ENCODE data around the gene NCKAP5. TPM values are rescaled to one million over a fixed set of nuclear protein-coding genes. Genes with fewer than 3 reads are reported as not detected.

Gene NCKAP5
- total RNA-seq, 1 experiment from 2014 or later = not detected

DNA sequence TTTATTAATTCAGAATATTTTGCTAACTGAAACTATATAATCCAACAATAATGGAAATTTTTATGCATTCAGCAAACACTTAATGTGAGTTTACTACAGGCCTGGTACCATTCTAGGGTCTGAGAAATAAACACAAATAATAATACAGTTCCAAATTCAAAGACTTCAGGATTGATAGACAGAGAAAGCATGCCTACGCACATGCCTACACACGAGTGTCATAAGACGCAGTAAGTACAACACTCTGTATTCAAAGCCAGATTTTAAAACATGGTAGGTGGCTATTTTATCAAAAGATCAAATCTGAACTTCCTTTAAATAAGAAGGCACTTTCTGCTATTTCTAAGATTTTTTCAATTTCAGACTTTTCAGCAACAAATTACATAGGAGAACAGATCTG is 346.9 kb downstream of the NCKAP5 start:
- Mint-ChIP-seq H3K4me3 (ENCODE audit: unreplicated experiment) (no peak overlapping the region), H3K27me3 (ENCODE audit: insufficient read depth, unreplicated experiment) (no peaks in the 10 kb centered on the region), H3K27ac (ENCODE audit: low read depth, unreplicated experiment) (no peak overlapping the region), H3K9me3 (ENCODE audit: unreplicated experiment) (no peaks in the 10 kb centered on the region), H3K4me1 (ENCODE audit: insufficient read depth, unreplicated experiment) (no peaks in the 10 kb centered on the region), H3K36me3 (ENCODE audit: insufficient read depth, unreplicated experiment) (peaks cover 6% of the 10 kb centered on the region)
- intact Hi-C loops (cut with micrococcal nuclease) = no loop called here
- ChIA-PET POLR2A (no interaction called here), CTCF (no interaction called here)
- no TSS peak for BruUV-seq (replicated peaks)
- DNase-seq (ENCODE audit: unreplicated experiment) = no peak
- TF ChIP-seq CTCF (IDR thresholded peaks at IDR 0.05; ENCODE audit: unreplicated experiment) = no peak

DNA sequence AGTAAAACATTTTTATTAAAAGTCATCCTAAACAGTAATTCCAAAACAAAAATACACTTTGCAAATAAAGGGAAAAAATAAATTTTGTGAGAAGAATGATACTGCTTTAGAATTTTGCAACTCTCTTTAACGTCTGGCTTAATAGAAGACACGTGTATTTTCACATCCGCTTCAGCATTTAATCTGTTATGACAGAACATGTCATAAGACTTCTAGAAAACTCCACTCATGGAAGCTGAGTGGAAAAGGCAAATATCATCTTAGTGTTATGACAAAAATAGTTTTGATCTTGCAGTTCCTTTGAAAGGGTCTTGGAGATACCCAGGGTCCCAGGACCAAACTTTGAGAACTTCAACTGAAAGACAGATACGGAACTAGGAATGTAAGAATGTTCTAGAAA is 350.1 kb downstream of the NCKAP5 start:
- no peaks in the 10 kb centered on the region for H3K4me1 Mint-ChIP-seq (ENCODE audit: insufficient read depth, unreplicated experiment)
- no peak for TF ChIP-seq CTCF (IDR thresholded peaks at IDR 0.05; ENCODE audit: unreplicated experiment)
- ChIA-PET POLR2A (no interaction called here), CTCF (no interaction called here)
- no peak for DNase-seq (ENCODE audit: unreplicated experiment)
- no peak overlapping the region for H3K4me3 Mint-ChIP-seq (ENCODE audit: unreplicated experiment)
- H3K27ac Mint-ChIP-seq (ENCODE audit: low read depth, unreplicated experiment) = no peak overlapping the region
- no peaks in the 10 kb centered on the region for H3K36me3 Mint-ChIP-seq (ENCODE audit: insufficient read depth, unreplicated experiment)
- BruUV-seq (replicated peaks) = no TSS peak
- intact Hi-C loops (cut with micrococcal nuclease) = no loop called here
- peaks cover 11% of the 10 kb centered on the region for H3K9me3 Mint-ChIP-seq (ENCODE audit: unreplicated experiment)
- no peaks in the 10 kb centered on the region for H3K27me3 Mint-ChIP-seq (ENCODE audit: insufficient read depth, unreplicated experiment)

- no TSS peak for BruUV-seq (replicated peaks)
- Mint-ChIP-seq H3K4me3 (ENCODE audit: unreplicated experiment) (no peak overlapping the region), H3K4me1 (ENCODE audit: insufficient read depth, unreplicated experiment) (no peaks in the 10 kb centered on the region), H3K27ac (ENCODE audit: low read depth, unreplicated experiment) (no peak overlapping the region), H3K27me3 (ENCODE audit: insufficient read depth, unreplicated experiment) (no peaks in the 10 kb centered on the region), H3K9me3 (ENCODE audit: unreplicated experiment) (peaks cover 11% of the 10 kb centered on the region), H3K36me3 (ENCODE audit: insufficient read depth, unreplicated experiment) (no peaks in the 10 kb centered on the region)
- ChIA-PET CTCF (no interaction called here), POLR2A (no interaction called here)
- intact Hi-C loops (cut with micrococcal nuclease) = no loop called here
- no peak for TF ChIP-seq CTCF (IDR thresholded peaks at IDR 0.05; ENCODE audit: unreplicated experiment)
- DNase-seq (ENCODE audit: unreplicated experiment) = no peak
These were observed 352.8 kb downstream of the NCKAP5 start for GRCh38 chr2:133215477-133215876.

GRCh38 chr2:133213651-133214050 is 354.6 kb downstream of the NCKAP5 start:
- Mint-ChIP-seq H3K4me1 (ENCODE audit: insufficient read depth, unreplicated experiment) (no peaks in the 10 kb centered on the region), H3K27me3 (ENCODE audit: insufficient read depth, unreplicated experiment) (no peaks in the 10 kb centered on the region)
- CTCF ChIA-PET = no interaction called here

More at GRCh38 chr2:133213651-133214050, 354.6 kb downstream of the NCKAP5 start:
- no TSS peak for BruUV-seq (replicated peaks)
- no peak for DNase-seq (ENCODE audit: unreplicated experiment)
- peaks cover 11% of the 10 kb centered on the region for H3K9me3 Mint-ChIP-seq (ENCODE audit: unreplicated experiment)
- no peak for TF ChIP-seq CTCF (IDR thresholded peaks at IDR 0.05; ENCODE audit: unreplicated experiment)
- H3K36me3 Mint-ChIP-seq (ENCODE audit: insufficient read depth, unreplicated experiment) = no peaks in the 10 kb centered on the region
- no peak overlapping the region for H3K4me3 Mint-ChIP-seq (ENCODE audit: unreplicated experiment)
- intact Hi-C loops (cut with micrococcal nuclease) = no loop called here
- POLR2A ChIA-PET = no interaction called here
- no peak overlapping the region for H3K27ac Mint-ChIP-seq (ENCODE audit: low read depth, unreplicated experiment)

Data from MCF 10A (cell line).